ENCODE data around the gene DBN1.
"Not testable (repeated sequence)": the region's sequence is repeated elsewhere in the genome, so short reads cannot be mapped to it uniquely, and the experiment has no call there.

DBN1 gene

DNA sequence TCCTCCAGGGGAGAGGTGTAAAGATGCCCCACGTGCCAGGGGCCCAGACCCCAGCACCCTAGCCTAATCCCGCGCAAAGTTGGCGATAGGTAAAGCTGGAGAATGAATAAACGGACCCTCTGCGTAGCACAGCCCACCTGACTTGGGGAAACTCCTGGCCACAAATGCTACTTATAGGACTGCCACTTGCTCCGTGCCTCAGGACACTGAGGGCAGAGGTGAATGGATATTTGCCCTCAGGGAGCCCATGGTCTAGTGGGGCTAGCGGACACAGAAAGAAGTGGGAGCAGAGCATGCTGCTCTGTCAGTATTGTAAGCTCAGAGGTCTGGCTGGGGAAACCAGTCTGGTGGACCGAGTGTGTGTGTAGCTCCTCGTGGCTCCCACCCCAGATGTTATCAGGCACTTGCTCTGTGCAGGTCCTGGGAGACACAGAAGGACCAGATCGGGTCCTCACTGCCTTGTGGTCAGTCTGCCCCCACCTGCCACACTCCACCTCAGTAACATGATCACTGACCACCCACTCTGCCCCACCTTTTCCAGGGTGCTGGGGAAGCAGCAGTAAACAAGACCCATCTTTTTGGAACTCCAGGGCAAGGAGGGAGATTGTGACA lies 46.1 kb downstream of the DBN1 start:
- no peak for DNase-seq

DNA sequence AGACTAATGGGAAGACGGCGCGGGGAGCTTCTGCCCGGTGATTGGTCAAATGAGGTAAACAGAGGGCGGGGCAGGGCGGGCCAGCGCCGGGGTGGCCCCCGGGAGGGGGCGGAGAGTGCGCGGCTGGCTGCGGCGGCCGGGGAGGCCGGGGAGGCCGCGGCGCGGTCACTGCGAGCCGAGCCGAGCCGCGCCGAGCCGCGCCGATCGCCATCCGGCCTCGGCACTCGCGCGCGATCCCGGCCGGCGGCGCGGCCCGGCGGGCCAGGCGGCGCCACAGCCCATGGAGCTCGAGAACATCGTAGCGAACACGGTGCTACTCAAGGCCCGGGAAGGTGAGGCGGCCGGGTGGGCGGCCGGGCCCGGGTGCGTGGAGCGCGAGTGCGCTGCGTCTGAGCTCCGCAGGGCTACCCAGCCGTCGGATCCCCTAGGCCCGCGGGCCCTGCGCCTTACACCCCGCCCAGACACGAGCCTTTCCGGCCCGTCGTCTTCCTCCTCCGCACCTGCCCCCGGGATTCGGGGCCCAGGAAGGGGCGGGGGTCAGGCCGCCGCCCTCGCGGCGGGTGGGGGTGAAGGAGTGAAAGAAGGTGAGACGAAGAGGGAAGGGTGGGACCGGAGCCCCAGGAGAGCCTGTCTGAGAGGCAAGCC lies 46.7 kb downstream of the DBN1 start, which contains the start of gene GRK6:
Gene GRK6, plus strand, starts transcription at position 111 of the 645 bp plus-strand sequence. Its CDS starts 170 bp downstream, at position 281.
- DNase-seq: peak; percentile 77 to 80

DNA sequence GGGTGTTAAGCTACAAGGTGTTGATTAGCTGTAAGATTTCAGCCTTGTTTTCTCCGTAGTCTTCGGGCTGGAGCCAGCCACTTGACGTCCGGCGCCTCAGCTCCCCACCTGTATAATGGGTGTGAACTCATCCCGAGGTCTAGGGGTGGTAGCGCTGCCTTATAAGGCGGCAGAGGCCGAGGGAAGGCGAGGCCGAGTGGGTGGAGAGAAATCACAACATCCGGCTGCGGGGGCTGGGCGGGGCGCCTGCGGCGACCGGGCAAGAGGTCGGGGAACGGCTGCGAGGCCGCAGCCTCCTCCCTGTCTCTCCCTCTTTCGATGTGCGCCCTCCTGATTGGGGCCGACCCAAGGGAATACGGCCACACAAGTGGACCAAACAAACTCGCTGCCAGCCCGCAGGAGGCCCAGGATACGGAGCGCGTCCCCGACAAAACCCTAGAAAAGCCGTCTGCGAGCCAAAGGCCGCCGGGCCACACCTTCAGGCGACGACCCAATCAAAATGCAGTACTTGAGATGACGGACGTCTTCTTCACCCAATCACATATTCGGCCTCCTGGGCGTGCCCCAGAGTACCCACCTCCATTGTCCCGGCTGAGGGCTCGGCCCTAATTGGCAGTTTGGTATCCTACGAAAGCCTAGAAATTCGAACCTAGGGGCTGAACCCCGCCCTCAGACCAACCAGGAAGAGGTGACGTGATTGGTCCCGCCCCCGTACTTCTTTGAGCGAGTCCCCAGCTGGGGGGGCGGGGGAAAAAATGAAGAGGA lies 47.5 kb downstream of the DBN1 start:
- DNase-seq: peak; percentile 100

DNA sequence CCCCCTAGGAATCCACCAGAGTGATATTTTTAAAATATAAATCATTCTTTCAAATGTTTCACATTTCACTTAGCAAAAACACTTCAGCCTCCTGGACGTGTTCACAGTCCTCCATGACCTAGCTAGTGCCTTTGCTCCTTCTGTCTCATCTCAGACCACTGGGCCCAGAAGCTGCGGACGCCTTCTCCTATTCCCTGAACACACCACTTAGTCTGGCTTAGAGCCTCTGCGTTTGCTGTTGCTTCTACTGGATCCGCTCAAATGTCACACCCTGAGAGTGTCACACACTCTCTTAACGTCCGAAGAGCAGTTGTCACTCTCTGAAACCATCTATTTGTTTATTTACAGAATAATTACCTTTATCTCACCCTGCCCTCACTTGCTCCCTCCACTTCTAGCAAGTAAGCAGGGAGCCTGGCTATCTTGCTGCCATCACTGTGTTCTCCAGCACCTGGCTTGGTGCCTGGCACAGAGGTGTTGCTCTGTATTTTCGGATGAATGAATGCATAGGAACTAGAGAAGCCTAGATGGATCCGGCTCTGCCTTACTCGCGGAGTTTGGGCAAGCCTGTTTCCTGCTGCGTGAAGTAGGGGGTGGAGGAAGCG lies 48.1 kb downstream of the DBN1 start:
- DNase-seq: no peak

DNA sequence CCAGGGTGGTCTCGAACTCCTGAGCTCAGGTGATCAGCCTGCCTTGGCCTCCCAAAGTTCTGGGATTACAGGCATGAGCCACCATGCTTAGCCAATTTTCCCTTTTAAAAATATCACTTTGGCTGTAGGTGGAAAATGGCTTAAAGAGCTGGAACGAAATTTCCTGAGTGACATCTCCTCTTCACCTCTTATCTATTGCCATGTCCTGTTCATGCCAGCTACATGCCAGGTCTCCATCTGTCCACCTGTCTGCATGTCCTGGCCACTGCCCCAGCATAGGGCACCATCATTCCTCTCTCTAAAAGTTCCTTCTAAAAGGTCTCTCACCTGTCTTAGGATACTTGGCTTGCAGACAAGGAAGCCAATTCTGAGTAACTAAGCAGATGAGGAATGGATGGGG lies 49.8 kb downstream of the DBN1 start:
- no peak for DNase-seq

DNA sequence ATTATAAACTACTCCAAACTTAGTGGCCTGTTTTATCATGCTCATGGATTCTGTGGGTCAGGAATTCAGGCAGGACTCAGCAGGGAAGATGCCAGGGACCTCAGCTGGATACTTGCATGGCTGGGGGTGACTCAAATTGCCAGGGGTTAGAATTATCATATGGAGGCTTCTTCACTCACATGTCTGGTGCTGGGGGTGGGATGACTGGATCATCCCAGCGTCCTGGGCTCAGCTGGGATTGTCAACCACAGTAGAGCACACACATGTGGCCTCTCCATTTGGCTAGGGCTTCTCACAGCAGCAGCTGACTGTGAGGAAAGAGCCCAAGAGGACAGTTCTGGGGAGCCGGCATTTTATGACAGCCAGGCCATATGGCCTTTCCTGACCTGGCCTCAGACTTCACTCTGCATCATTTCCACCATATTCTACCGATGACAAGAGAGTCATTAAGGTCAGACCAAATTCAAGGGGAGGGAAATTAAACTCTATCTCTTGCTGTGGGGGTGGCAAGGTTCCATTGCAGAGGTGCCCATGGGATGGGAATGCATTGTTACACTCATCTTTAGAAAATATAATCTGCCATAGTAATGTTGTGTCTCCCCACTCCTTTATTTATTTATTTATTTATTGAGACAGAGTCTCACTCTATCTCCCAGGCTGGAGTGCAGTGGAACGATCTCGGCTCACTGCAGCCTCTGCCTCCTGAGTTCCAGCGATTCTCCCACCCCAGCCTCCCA lies 52.2 kb downstream of the DBN1 start:
- no peak for DNase-seq

DNA sequence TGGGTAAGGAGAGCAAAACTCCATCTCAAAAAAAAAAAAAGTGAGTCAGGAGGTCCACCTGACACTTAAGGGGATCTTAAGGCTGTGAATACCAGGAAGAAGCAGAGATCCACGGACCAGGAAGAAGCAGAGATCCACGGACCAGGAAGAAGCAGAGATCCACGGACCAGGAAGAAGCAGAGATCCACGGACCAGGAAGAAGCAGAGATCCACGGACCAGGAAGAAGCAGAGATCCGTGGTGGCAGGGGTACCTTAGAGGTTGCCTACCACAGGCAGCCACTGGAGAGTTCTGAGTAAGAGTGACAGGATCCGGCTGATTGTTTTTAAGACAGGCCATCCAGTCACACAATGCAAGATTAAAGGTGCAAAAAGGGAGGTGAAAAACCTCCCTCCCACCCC lies 53.0 kb downstream of the DBN1 start:
- not testable (repeated sequence) for DNase-seq

DNA sequence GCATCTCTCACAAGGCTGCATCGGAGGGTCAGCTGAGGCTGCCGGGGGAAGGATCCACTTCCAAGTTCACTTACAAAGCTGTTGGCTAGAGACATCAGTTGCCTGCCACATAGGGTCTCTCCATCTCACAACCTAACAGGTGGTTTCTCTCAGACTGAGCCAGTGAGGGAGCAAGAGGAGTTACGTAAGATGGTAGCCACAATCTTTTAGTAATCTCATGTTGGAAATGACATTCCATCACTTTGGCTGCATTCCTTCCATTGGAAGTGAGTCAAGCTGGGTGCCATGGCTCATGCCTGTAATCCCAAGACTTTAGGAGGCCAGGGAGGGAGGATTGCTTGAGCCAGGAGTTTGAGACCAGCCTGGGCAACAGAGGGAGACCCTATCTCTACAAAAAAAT lies 54.4 kb downstream of the DBN1 start:
- no peak for DNase-seq

DNA sequence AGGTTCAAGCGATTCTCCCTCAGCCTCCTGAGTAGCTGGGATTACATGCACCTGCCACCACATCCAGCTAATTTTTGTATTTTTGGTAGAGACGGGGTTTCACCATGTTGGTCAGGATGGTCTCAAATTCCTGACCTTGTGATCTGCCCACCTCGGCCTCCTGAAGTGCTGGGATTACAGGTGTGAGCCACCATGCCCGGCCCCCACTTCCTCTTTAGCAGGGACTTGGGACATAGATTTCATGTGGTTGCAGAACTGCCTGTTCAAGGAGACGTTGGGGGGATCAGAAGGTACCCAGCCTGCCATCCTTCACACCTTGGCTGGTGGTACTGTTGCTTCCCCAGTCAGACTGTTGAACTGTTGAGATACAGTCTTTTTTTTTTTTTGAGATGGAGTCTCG lies 56.4 kb downstream of the DBN1 start:
- DNase-seq: not testable (repeated sequence)

DNA sequence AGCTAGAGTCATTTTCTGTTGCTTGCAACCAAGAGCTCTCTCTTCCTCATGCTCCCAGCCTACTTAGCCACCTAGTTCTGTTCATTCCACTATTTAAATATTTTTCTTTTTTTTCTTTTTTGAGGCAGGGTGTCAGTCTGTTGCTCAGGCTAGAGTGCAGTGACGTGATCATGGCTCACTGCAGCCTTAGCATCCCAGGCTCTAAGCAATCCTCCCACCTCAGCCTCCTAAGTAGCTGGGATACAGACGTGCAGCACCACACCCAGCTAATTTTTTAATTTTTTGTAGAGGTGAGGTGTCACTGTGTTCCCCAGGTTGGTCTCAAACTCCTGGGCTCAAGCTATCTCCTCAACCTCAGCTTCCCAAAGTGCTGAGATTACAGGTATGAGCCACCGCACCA lies 59.0 kb downstream of the DBN1 start:
- DNase-seq: no peak

DNA sequence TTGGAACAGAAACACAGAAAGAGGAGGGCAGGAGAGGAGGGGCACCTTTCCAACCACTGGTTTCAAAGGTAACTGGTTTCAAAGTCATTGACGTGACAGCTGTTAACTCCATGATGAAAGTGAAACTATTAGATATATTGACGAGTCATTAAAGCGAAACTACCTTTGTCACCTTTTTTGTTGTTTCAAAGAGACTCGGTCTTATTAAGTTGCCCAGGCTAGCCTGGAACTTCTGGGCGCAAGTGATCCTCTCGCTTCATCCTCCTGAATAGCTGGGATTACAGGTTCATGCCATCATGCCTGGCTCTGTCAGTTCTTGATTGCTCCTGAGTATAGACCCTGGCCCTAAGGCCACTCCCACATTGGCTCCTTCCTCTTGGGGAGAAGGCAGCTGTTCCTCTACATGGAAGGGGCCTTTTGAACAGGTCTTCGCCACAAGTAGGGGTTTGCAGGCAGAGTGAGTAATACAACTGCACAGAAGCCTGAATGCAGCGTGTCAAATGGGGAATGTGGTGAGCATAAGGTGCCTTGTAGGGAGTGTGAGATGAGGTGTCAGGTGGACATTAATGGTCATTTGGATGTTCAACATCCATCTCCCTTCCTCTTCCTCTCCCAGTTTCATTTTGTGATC lies 60.7 kb downstream of the DBN1 start:
- peak in 1 of 2 donors; percentile 72 for DNase-seq

DNA sequence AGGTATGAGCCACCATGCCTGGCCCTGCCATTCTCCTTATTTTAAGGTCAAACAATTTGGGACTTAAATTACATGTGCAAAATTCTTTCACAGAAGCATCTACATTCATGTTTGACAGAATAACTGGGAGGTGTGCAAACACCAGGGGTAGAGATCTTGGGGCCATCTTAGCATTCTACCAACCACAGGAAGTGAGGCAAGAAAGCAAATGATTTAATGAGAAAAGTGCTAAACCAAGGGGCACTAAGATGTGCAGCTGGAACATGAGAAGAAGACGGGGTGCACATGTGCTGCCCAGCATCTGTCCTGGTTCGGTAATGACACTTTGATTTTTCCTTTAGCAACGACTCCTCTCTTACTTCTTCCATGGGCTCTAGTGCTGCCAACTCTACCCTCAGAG lies 62.9 kb downstream of the DBN1 start:
- no peak for DNase-seq

DNA sequence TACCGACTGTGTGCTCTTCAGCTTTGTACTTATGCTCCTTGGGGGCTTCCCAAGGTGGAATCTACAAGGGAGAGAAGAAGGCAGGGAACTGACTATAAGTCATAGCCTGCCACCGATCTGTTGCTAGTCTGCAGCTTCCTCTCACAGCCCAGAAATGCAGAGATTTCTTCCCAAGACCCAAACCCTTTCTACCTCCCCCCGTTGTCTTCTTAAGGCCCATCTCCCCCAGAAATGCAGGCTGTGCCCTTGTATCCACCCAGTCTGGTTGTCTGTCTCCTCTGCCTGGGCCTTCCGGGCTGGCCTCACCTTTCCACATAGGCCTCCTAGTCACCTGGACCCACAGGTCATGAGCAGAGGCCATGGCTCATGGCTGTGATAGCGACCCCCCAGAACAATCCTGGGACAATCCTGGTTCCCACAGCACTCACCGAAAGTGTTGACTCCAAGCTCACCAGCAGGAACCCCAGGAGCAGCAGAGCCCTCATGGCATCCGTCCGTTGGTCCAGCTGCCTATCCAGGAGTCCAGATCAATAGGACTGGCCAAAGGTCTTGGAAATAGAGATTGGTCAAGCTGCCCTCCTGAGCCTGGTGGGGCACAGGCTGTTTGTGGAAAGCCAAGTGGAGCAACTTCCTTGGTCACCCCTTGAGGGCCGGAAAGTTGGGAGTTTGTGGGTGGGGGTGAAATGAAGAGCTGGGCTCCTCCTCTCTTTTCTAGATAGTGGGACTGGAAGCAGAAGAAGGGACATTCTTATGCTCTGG lies 64.2 kb downstream of the DBN1 start, which contains the start of gene F12:
Gene F12, minus strand, starts transcription at position 522 of the 759 bp plus-strand sequence. Its CDS starts 37 bp downstream, at position 485.
- no peak for DNase-seq
